SK-N-SH treated with all-trans-retinoic acid at 6 μM for 48 hours (cell line): ENCODE data around the gene DOC2A.
"Not testable (repeated sequence)": the region's sequence is repeated elsewhere in the genome, so short reads cannot be mapped to it uniquely, and the experiment has no call there.

Source experiments
- ATAC-seq: fragments of 200-7000 bp; cut with Tn5 transposase; 3 replicates; pipeline ENCODE4 v1.9.1; 2020; ENCODE audit warnings: mild to moderate bottlenecking, moderate library complexity
- ARNTL ChIP-seq: fragments of 450-650 bp; formaldehyde crosslinking; IDR thresholded peaks from 2 replicates; pipeline ENCODE4 v1.5.0; 2020; ENCODE audit warnings: low read depth, mild to moderate bottlenecking, moderate library complexity, borderline replicate concordance
- BACH2 ChIP-seq: fragments of 250-450 bp; sonication (Bioruptor Pico); IDR thresholded peaks from 2 replicates; pipeline ENCODE4 v1.9.0; 2021; ENCODE audit warnings: mild to moderate bottlenecking, borderline replicate concordance
- CSDC2 ChIP-seq: fragments of 250-450 bp; sonication (Bioruptor Pico); IDR thresholded peaks from 2 replicates; pipeline ENCODE4 v1.5.0; 2020; ENCODE audit warnings: mild to moderate bottlenecking, moderate library complexity
- ESRRG ChIP-seq: fragments of 250-450 bp; sonication (Bioruptor Pico); IDR thresholded peaks from 2 replicates; pipeline ENCODE4 v1.6.1; 2021; ENCODE audit warnings: mild to moderate bottlenecking
- GLIS3 ChIP-seq: fragments of 250-450 bp; sonication (Bioruptor Pico); IDR thresholded peaks from 2 replicates; pipeline ENCODE4 v1.5.0; 2020; ENCODE audit warnings: mild to moderate bottlenecking, moderate library complexity
- ISL1 ChIP-seq: fragments of 250-450 bp; sonication (Bioruptor Pico); IDR thresholded peaks from 2 replicates; pipeline ENCODE4 v2.1.2; 2022; ENCODE audit warnings: mild to moderate bottlenecking, moderate library complexity
- OSR1 ChIP-seq: fragments of 250-450 bp; sonication (Bioruptor Pico); IDR thresholded peaks from 2 replicates; pipeline ENCODE4 v1.8.0; 2022; ENCODE audit warnings: moderate library complexity, mild to moderate bottlenecking, inconsistent platforms
- PPARA ChIP-seq: fragments of 250-450 bp; sonication (Bioruptor Pico); IDR thresholded peaks from 2 replicates; pipeline ENCODE4 v1.5.0; 2020; ENCODE audit warnings: mild to moderate bottlenecking, borderline replicate concordance
- SNAI2 ChIP-seq: fragments of 250-450 bp; sonication (Bioruptor Pico); IDR thresholded peaks from 2 replicates; pipeline ENCODE4 v1.5.0; 2020; ENCODE audit warnings: mild to moderate bottlenecking, moderate library complexity
- TCF4 ChIP-seq: fragments of 250-450 bp; sonication (Bioruptor Pico); IDR thresholded peaks from 2 replicates; pipeline ENCODE4 v1.8.0; 2021; ENCODE audit warnings: mild to moderate bottlenecking, moderate library complexity, borderline replicate concordance
- TOX ChIP-seq: fragments of 250-450 bp; sonication (Bioruptor Pico); IDR thresholded peaks from 2 replicates; pipeline ENCODE4 v1.8.0; 2021; ENCODE audit warnings: mild to moderate bottlenecking, moderate library complexity, borderline replicate concordance
- ZC3H10 ChIP-seq: fragments of 250-450 bp; sonication (Bioruptor Pico); IDR thresholded peaks from 2 replicates; pipeline ENCODE4 v1.5.1; 2021; ENCODE audit warnings: mild to moderate bottlenecking, moderate library complexity
- ZFP3 ChIP-seq: fragments of 250-450 bp; sonication (Bioruptor Pico); IDR thresholded peaks from 2 replicates; pipeline ENCODE4 v1.5.0; 2020; ENCODE audit warnings: mild to moderate bottlenecking, moderate library complexity
- ZFP30 ChIP-seq: fragments of 450-650 bp; formaldehyde crosslinking; IDR thresholded peaks from 2 replicates; pipeline ENCODE4 v1.5.0; 2022; ENCODE audit warnings: mild to moderate bottlenecking, moderate library complexity
- ZNF565 ChIP-seq: fragments of 450-650 bp; formaldehyde crosslinking; conservative IDR thresholded peaks from 2 replicates; pipeline ENCODE4 v1.5.0; 2020; ENCODE audit warnings: low read depth, mild to moderate bottlenecking, moderate library complexity
- ZNF70 ChIP-seq: fragments of 450-650 bp; formaldehyde crosslinking; IDR thresholded peaks from 2 replicates; pipeline ENCODE4 v1.5.0; 2020; ENCODE audit warnings: mild to moderate bottlenecking, moderate library complexity
- ZNF8 ChIP-seq: fragments of 450-650 bp; formaldehyde crosslinking; IDR thresholded peaks from 2 replicates; pipeline ENCODE4 v1.5.0; 2020; ENCODE audit warnings: mild to moderate bottlenecking, moderate library complexity
- TF ChIP-seq, protein P1 (sequence below): fragments of 250-450 bp; sonication (Bioruptor Pico); IDR thresholded peaks from 2 replicates; pipeline ENCODE4 v1.5.0; 2020; ENCODE audit warnings: mild to moderate bottlenecking, moderate library complexity
- TF ChIP-seq, protein P2 (sequence below): fragments of 250-450 bp; sonication (Bioruptor Pico); IDR thresholded peaks from 2 replicates; pipeline ENCODE4 v1.5.1; 2021; ENCODE audit warnings: mild to moderate bottlenecking, moderate library complexity
- TF ChIP-seq, protein P3 (sequence below): fragments of 250-450 bp; sonication (Bioruptor Pico); IDR thresholded peaks from 2 replicates; pipeline ENCODE4 v1.8.0; 2021; ENCODE audit warnings: low read depth, mild to moderate bottlenecking, moderate library complexity, borderline replicate concordance

The DOC2A gene

DNA sequence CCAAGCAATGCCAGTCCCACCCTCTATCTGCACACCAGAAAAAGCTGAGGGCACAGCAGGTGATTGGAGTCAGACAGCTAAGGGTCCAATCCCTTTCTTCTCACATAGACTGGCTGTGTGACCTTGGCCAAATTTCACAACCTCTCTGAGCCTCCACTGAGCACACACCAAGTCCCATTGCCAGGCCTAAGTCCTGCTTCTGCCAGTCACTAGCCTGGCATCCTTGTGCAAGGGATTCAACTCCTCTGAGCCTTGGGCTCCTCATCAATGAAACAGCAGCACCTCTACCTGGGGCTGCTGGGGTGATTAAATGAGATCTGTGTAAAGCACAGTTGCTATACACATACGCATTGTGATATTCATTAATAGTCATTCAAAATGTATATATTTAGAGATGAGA, 35.8 kb upstream of the DOC2A start (continued):
- TF ChIP-seq BACH2 (CRISPR knock-in tag) (no peak), PPARA (CRISPR knock-in tag) (no peak), ZFP30 (CRISPR knock-in tag) (no peak), ZNF8 (CRISPR knock-in tag) (no peak), ISL1 (no peak)

DNA sequence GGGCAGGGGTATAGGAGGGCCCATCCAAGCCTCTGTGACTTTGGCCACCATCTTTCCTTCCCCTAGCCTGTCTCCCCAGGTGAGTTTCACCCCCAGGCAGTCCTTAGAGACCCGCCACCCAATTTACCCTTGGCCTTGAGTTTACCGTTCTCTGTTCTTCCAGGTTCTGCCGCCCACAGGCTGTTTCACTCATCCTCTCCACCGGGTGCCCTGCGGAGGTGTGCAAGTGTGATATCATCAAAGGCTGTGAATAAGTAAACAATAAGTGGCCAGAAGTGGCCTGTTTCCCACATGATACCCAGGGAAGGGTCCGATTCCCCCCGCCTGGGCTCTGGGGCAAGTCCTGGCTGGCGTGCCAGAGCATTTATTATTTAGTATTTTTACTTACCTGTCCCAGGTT, 35.4 kb upstream of the DOC2A start:
- TF ChIP-seq ZC3H10 (CRISPR knock-in tag) (no peak), TCF4 (CRISPR knock-in tag) (no peak), ISL1 (no peak), ARNTL (CRISPR knock-in tag) (no peak), ZNF8 (CRISPR knock-in tag) (no peak), OSR1 (CRISPR knock-in tag) (no peak), ESRRG (CRISPR knock-in tag) (no peak), BACH2 (CRISPR knock-in tag) (no peak), CSDC2 (no peak), GLIS3 (CRISPR knock-in tag) (no peak)
- TF ChIP-seq, protein P1, sequence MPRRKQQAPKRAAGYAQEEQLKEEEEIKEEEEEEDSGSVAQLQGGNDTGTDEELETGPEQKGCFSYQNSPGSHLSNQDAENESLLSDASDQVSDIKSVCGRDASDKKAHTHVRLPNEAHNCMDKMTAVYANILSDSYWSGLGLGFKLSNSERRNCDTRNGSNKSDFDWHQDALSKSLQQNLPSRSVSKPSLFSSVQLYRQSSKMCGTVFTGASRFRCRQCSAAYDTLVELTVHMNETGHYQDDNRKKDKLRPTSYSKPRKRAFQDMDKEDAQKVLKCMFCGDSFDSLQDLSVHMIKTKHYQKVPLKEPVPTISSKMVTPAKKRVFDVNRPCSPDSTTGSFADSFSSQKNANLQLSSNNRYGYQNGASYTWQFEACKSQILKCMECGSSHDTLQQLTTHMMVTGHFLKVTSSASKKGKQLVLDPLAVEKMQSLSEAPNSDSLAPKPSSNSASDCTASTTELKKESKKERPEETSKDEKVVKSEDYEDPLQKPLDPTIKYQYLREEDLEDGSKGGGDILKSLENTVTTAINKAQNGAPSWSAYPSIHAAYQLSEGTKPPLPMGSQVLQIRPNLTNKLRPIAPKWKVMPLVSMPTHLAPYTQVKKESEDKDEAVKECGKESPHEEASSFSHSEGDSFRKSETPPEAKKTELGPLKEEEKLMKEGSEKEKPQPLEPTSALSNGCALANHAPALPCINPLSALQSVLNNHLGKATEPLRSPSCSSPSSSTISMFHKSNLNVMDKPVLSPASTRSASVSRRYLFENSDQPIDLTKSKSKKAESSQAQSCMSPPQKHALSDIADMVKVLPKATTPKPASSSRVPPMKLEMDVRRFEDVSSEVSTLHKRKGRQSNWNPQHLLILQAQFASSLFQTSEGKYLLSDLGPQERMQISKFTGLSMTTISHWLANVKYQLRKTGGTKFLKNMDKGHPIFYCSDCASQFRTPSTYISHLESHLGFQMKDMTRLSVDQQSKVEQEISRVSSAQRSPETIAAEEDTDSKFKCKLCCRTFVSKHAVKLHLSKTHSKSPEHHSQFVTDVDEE = no peak
- TF ChIP-seq, all 23 proteins: peak for 0
- no peak for ATAC-seq

DNA sequence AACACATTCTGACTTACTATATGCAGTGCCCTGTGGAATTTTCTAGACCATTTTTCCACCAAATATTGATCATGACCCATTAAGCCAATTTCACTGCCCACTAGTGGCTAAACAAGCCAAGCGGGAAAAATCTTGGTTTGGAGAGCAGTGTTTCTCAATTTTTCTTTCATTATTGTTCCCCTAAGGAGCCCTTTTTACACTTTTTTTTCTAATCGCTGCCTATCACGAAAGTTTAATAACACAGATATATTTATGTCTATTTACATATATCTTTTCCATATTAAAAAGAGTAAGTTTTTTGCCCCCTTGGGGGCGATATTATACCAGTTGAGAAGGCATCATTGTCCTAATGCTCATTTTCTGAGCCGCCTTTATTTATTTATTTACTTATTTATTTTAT, 31.0 kb upstream of the DOC2A start:
- ATAC-seq = peak; percentile 74
- TF ChIP-seq TCF4 (CRISPR knock-in tag) (no peak), ARNTL (CRISPR knock-in tag) (no peak), ISL1 (no peak), ZFP3 (CRISPR knock-in tag) (no peak), ESRRG (CRISPR knock-in tag) (no peak), PPARA (CRISPR knock-in tag) (no peak)
- TF ChIP-seq, protein P2, sequence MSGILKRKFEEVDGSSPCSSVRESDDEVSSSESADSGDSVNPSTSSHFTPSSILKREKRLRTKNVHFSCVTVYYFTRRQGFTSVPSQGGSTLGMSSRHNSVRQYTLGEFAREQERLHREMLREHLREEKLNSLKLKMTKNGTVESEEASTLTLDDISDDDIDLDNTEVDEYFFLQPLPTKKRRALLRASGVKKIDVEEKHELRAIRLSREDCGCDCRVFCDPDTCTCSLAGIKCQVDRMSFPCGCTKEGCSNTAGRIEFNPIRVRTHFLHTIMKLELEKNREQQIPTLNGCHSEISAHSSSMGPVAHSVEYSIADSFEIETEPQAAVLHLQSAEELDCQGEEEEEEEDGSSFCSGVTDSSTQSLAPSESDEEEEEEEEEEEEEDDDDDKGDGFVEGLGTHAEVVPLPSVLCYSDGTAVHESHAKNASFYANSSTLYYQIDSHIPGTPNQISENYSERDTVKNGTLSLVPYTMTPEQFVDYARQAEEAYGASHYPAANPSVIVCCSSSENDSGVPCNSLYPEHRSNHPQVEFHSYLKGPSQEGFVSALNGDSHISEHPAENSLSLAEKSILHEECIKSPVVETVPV (CRISPR knock-in tag) = no peak

DNA sequence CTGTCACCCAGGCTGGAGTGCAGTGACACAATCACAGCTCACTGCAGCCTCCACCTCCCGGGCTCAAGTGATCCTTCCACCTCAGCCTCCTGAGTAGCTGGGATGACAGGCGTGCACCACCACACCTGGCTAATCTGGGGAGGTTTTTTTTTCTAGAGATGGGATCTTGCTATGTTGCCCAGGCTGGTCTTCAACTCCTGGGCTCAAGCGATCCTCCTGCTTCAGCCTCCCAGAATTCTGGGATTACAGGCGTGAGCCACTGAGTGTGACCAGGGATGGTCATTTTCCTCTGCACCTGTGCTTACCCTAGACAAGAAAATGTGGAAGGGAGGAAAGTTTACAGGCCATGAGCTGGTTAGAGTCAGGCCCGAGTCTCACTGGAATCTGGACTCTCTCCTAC, 29.9 kb upstream of the DOC2A start:
- ATAC-seq = not testable (repeated sequence)

DNA sequence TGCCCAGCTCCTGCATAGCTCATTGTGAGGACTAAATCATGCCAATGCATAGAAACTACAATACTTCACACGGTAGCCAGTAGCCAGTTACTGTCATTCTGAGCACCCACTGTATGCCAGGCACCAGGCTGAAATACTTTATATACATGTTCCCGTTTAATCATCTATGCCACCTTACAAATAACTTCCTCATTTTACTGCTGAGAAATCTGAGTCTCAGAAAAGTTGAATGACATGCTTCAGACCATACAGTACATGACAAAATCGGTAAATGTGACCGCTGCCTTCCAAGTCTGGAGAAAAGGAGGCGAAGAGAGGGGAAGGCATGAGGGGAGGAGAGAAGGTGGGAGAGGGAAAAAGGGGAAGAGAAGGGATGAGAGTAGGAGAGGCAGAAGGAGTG, 29.4 kb upstream of the DOC2A start:
- TF ChIP-seq ZFP30 (CRISPR knock-in tag) = no peak
- TF ChIP-seq, protein P3, sequence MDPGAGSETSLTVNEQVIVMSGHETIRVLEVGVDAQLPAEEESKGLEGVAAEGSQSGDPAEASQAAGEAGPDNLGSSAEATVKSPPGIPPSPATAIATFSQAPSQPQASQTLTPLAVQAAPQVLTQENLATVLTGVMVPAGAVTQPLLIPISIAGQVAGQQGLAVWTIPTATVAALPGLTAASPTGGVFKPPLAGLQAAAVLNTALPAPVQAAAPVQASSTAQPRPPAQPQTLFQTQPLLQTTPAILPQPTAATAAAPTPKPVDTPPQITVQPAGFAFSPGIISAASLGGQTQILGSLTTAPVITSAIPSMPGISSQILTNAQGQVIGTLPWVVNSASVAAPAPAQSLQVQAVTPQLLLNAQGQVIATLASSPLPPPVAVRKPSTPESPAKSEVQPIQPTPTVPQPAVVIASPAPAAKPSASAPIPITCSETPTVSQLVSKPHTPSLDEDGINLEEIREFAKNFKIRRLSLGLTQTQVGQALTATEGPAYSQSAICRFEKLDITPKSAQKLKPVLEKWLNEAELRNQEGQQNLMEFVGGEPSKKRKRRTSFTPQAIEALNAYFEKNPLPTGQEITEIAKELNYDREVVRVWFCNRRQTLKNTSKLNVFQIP (CRISPR knock-in tag) = no peak
- TF ChIP-seq CSDC2 = no peak
- no peak for TF ChIP-seq TCF4 (CRISPR knock-in tag)
- no peak for TF ChIP-seq ZNF8 (CRISPR knock-in tag)
- no peak for TF ChIP-seq ZNF70
- no peak for TF ChIP-seq BACH2 (CRISPR knock-in tag)
- no peak for TF ChIP-seq ZNF565 (CRISPR knock-in tag)
- TF ChIP-seq ZC3H10 (CRISPR knock-in tag) = no peak
- no peak for TF ChIP-seq TOX (CRISPR knock-in tag)
- TF ChIP-seq ARNTL (CRISPR knock-in tag) = no peak
- no peak for TF ChIP-seq ESRRG (CRISPR knock-in tag)
- TF ChIP-seq, protein P1 = no peak
- no peak for TF ChIP-seq SNAI2 (CRISPR knock-in tag)
- TF ChIP-seq PPARA (CRISPR knock-in tag) = no peak
- TF ChIP-seq, protein P2 (CRISPR knock-in tag) = no peak
- no peak for TF ChIP-seq ZFP3 (CRISPR knock-in tag)
- ATAC-seq = no peak
